Kidney (tissue), 14 donors: ENCODE data around the gene CCSAP. TPM values are rescaled to one million over a fixed set of nuclear protein-coding genes. Genes with fewer than 3 reads are reported as not detected.
A peak's percentile ranks its signal among the peaks of the same experiment; 100 is the strongest.

Experiments used
- DNase-seq, 5 donors: peaks; one replicate each; pipeline ENCODE4 v3.0.0-alpha.2; 2013 to 2020
- FAIRE-seq: peaks from 2 replicates; lab custom pipeline; 2012; peaks lifted over from hg19 to GRCh38; lab: Jason Lieb, UNC
- H3K27ac ChIP-seq, 2 donors: one replicate each; pipeline ENCODE4 v1.7.0; 2013; ENCODE audit warnings: low read depth in 2 of 2, low read length in 2 of 2, inconsistent platforms in 1 of 2
- H3K27me3 ChIP-seq: one replicate; pipeline ENCODE4 v1.7.1; 2013; ENCODE audit warnings: low read length, inconsistent platforms; ENCODE audit not compliant: control insufficient read depth, insufficient read depth
- H3K36me3 ChIP-seq, 3 donors: one replicate each; pipeline versions ENCODE4 v1.7.0 to v1.7.1; 2013; ENCODE audit warnings: low read length in 3 of 3, control low read depth in 1 of 3, inconsistent platforms in 1 of 3; ENCODE audit not compliant: insufficient read depth in 3 of 3, control insufficient read depth in 2 of 3
- H3K4me1 ChIP-seq, 3 donors: one replicate each; pipeline versions ENCODE4 v1.7.0 to v1.7.1; 2013; ENCODE audit warnings: low read length in 3 of 3, inconsistent platforms in 1 of 3, low read depth in 1 of 3; ENCODE audit not compliant: control insufficient read depth in 2 of 3, insufficient read depth in 2 of 3
- H3K4me3 ChIP-seq, 3 donors: one replicate each; pipeline versions ENCODE4 v1.7.0 to v1.8.1; 2013; ENCODE audit warnings: low read length in 3 of 3, control low read depth in 1 of 3, inconsistent platforms in 1 of 3
- H3K9ac ChIP-seq, 3 donors: one replicate each; pipeline versions ENCODE4 v1.7.0 to v1.7.1; 2013; ENCODE audit warnings: low read length in 3 of 3, control low read depth in 1 of 3, inconsistent platforms in 1 of 3
- H3K9me3 ChIP-seq, 3 donors: one replicate each; pipeline versions ENCODE4 v1.7.0 to v1.7.1; 2013; ENCODE audit warnings: low read length in 3 of 3, control low read depth in 1 of 3, inconsistent platforms in 1 of 3; ENCODE audit not compliant: control insufficient read depth in 2 of 3, insufficient read depth in 1 of 3
- intact Hi-C: fragments of 100-400 bp; cut with DNase I; formaldehyde crosslinking; loops from one replicate; pipeline ENCODE4 v1.11.1; 2022
- polyA plus RNA-seq: library from polyadenylated mRNA; stranded (reverse); fragments of 350-450 nt; fragmentation: Illumina TruSeq; extraction: RNeasy Lipid Tissue Mini Kit (QIAGEN cat#74804); gene quantifications from one replicate; pipeline ENCODE4 v1.2.3, GENCODE V29; 2014; ENCODE audit warnings: low read depth, low replicate concordance; ENCODE audit not compliant: insufficient read depth
- total RNA-seq: library from RNA; stranded (reverse); fragmentation: NEBNext Ultra II Directional; extraction: Animal tissue kit (Norgen Biotek cat#: 25700); gene quantifications from one replicate; pipeline ENCODE4 v1.2.1, GENCODE V29; 2021
- TF ChIP-seq, protein P1 (sequence below): IDR thresholded peaks from 3 replicates; pipeline ENCODE4 v1.5.1; 2012; ENCODE audit warnings: mild to moderate bottlenecking, moderate library complexity, borderline replicate concordance; ENCODE audit not compliant: insufficient read depth; ENCODE audit errors: extremely low read depth
- donor health status: control.
- donor health status: control.
- donor health status: control.
- donor health status: control.
- donor health status: control.
- donor health status: DM: yes; HTN: yes; CAD: no.
- donor health status: Normal renal cell carcinoma (clear cell type).

CCSAP gene
- total and polyA plus RNA-seq, 2 donors from 2014 or later, result 0.84 to 3.1 TPM

GRCh38 chr1:229381234-229381633 is 38.4 kb upstream of the CCSAP start:
- Histone ChIP-seq H3K36me3 (no peaks in the 10 kb centered on the region), H3K27ac (no peak overlapping the region), H3K27me3 (no peaks in the 10 kb centered on the region), H3K9ac (no peak overlapping the region), H3K9me3 (no peaks in the 10 kb centered on the region), H3K4me1 (no peaks in the 10 kb centered on the region), H3K4me3 (no peak overlapping the region)
- TF ChIP-seq, protein P1, sequence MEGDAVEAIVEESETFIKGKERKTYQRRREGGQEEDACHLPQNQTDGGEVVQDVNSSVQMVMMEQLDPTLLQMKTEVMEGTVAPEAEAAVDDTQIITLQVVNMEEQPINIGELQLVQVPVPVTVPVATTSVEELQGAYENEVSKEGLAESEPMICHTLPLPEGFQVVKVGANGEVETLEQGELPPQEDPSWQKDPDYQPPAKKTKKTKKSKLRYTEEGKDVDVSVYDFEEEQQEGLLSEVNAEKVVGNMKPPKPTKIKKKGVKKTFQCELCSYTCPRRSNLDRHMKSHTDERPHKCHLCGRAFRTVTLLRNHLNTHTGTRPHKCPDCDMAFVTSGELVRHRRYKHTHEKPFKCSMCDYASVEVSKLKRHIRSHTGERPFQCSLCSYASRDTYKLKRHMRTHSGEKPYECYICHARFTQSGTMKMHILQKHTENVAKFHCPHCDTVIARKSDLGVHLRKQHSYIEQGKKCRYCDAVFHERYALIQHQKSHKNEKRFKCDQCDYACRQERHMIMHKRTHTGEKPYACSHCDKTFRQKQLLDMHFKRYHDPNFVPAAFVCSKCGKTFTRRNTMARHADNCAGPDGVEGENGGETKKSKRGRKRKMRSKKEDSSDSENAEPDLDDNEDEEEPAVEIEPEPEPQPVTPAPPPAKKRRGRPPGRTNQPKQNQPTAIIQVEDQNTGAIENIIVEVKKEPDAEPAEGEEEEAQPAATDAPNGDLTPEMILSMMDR, result no peak
- DNase-seq (peak in 3 of 5 donors; percentile 32 to 59 (median 35)), FAIRE-seq (no peak)
- intact Hi-C loops, result no loop called here

DNA sequence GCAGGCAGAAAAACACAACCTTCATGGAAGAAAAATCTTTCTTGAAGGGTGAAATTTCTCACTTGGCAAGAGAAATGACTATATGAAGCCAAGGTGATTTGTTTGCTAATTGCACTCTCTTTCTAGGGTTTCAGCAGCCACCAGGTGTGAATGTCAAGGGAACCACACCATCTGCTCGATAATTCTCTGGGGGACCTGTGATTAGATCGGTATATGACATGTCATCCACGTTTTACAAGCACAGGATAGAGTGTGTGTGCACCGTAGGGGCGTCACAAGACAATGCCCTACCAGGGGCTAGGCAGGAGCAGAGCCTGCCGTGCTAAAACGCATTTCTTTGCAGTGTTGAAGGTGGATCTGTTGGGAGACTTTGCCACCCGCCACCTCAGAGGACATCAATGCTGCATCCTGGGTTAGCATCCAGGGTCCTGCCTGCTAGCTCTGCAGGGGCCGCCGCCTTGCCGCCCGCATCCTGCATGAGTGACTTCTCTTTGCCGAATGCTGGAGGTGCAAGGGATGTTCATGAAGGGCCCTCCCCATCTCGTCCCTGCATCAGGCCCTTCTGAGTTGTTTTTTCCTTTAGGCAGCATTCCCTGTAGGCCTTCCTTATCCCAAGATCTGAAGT is 37.8 kb upstream of the CCSAP start:
- Histone ChIP-seq H3K4me3 (no peak overlapping the region), H3K36me3 (no peaks in the 10 kb centered on the region), H3K9me3 (no peaks in the 10 kb centered on the region), H3K9ac (no peak overlapping the region), H3K27me3 (no peaks in the 10 kb centered on the region), H3K27ac (no peak overlapping the region), H3K4me1 (no peaks in the 10 kb centered on the region)
- DNase-seq (no peak), FAIRE-seq (no peak)
- TF ChIP-seq, protein P1, result no peak
- intact Hi-C loops, result no loop called here

GRCh38 chr1:229379846-229380245 is 37.0 kb upstream of the CCSAP start:
- H3K9ac ChIP-seq, result no peak overlapping the region
- H3K27me3 ChIP-seq, result no peaks in the 10 kb centered on the region
- no peak overlapping the region for H3K27ac ChIP-seq
- no peaks in the 10 kb centered on the region for H3K9me3 ChIP-seq
- H3K36me3 ChIP-seq, result no peaks in the 10 kb centered on the region
- DNase-seq (no peak), FAIRE-seq (no peak)
- intact Hi-C loops, result no loop called here
- TF ChIP-seq, protein P1, result no peak
- no peaks in the 10 kb centered on the region for H3K4me1 ChIP-seq
- no peak overlapping the region for H3K4me3 ChIP-seq
